Transverse colon (tissue), 4 donors: ENCODE results near the gene CHAT.

Experiments used
- EP300 ChIP-seq: sonication (generic); formaldehyde crosslinking; IDR thresholded peaks from one replicate; pipeline ENCODE4 v1.6.1; 2017; ENCODE audit warnings: antibody characterized with exemption, low read depth
- POLR2A ChIP-seq: fragments of 450-650 bp; IDR thresholded peaks from one replicate; pipeline ENCODE4 v1.6.1; 2016; ENCODE audit warnings: antibody characterized with exemption, mild to moderate bottlenecking, moderate library complexity
- POLR2AphosphoS5 ChIP-seq, 3 donors: sonication (generic); formaldehyde crosslinking; IDR thresholded peaks; one replicate each; pipeline ENCODE4 v1.6.1; 2016; ENCODE audit warnings: antibody characterized with exemption in 3 of 3
- TF ChIP-seq, protein P1 (sequence below), 5 experiments: fragments of 200-600 bp in 3 of 5; fragments of 450-650 bp in 2 of 5; sonication (generic) in 3 of 5; IDR thresholded peaks; 1 replicate in 2 of 5; 2 replicates in 3 of 5; pipeline ENCODE4 v1.5.1; 2016 to 2017; ENCODE audit warnings: antibody characterized with exemption in 5 of 5, inconsistent platforms in 3 of 5, mild to moderate bottlenecking in 2 of 5, moderate library complexity in 1 of 5

DNA sequence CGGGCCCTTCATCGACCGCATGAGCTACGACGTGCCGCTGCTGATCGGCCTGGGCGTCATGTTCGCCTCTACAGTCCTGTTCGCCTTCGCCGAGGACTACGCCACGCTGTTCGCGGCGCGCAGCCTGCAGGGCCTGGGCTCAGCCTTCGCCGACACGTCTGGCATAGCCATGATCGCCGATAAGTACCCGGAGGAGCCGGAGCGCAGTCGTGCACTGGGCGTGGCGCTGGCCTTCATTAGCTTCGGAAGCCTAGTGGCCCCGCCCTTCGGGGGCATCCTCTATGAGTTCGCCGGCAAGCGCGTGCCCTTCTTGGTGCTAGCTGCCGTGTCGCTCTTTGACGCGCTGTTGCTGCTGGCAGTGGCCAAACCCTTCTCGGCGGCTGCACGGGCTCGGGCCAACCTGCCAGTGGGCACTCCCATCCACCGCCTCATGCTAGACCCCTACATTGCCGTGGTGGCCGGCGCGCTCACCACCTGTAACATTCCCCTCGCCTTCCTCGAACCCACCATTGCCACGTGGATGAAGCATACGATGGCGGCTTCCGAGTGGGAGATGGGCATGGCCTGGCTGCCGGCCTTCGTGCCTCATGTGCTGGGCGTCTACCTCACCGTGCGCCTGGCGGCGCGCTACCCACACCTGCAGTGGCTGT lies 2.5 kb upstream of the CHAT start:
- TF ChIP-seq, protein P1, sequence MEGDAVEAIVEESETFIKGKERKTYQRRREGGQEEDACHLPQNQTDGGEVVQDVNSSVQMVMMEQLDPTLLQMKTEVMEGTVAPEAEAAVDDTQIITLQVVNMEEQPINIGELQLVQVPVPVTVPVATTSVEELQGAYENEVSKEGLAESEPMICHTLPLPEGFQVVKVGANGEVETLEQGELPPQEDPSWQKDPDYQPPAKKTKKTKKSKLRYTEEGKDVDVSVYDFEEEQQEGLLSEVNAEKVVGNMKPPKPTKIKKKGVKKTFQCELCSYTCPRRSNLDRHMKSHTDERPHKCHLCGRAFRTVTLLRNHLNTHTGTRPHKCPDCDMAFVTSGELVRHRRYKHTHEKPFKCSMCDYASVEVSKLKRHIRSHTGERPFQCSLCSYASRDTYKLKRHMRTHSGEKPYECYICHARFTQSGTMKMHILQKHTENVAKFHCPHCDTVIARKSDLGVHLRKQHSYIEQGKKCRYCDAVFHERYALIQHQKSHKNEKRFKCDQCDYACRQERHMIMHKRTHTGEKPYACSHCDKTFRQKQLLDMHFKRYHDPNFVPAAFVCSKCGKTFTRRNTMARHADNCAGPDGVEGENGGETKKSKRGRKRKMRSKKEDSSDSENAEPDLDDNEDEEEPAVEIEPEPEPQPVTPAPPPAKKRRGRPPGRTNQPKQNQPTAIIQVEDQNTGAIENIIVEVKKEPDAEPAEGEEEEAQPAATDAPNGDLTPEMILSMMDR (IDR thresholded peaks at IDR 0.05): no peak
- TF ChIP-seq POLR2A (no peak), POLR2AphosphoS5 (IDR thresholded peaks at IDR 0.05) (no peak), EP300 (no peak)
